ENCODE data around the gene MRPL16.
"Not testable (repeated sequence)": the region's sequence is repeated elsewhere in the genome, so short reads cannot be mapped to it uniquely, and the experiment has no call there.

The MRPL16 gene

GRCh38 chr11:59810189-59810910 is at the start of gene MRPL16:
TSS of gene MRPL16 (minus strand) at chr11:59810778. CDS start at chr11:59810658, 120 bp downstream.
- DNase-seq, result peak; percentile 72

DNA sequence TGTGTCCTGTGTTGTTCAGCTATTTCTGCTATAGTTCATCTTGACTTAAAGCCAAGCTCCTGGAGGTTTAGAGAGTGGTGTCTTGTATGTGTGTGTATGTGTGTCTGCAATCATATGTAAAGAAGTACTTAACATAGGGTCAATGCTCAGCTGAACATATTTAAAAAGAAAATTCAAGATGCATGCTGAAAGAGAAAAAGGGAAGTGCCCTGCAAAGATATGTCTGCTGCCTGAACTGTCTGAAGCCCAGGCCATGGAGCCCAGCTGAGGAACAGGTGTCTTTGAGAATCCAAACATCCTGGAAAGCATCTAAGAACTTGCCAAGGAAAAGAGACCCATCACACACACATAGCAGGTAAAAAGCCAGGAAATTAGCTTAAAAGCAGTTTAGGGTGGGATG is 49.1 kb upstream of the MRPL16 start:
- DNase-seq, result no peak

DNA sequence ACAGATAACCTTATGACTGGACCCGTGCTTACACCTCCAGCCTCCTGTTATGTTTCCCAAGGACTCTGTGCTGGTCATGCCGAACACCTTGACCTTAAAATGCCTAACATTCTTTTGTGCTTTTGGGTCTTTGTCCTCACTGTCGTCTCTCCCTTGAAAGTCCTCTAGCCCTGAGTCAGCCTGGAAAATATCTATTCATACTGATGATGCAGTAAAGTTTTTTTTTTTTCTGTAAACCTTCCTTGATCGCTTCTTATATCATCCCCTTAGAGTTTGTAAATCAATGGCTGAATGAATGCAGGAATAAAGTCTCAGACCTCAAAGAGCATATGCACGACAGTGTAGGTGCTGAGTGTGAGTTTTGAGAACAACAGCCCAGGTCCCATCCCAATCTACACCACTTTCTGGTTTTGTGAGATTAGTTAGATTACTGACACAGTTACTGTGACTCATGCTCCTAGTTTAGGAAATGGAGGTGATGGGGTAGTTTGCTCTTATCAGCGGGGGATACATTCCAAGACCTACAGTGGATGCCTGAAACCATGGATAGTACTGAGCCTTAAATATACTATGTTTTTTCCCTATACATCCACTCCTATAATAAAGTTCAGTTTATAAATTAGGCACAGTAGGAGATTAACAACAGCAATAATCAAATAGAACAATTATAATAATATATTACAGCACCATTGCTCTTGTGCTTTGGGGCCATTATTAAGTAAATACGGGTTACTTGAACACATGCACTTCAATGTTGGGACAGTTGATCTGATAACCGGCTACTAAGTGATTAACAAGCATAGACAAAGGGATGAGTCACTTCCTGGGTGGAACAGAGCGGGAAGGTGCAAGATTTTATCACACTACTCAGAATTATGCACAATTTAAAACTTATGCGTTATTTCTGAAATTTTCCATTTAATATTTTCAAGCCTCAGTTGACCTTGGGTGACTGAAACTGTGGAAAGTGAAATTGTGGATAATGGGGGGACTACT is 47.2 kb upstream of the MRPL16 start:
- DNase-seq, result no peak

- DNase-seq, result no peak
These were observed 44.3 kb upstream of the MRPL16 start for GRCh38 chr11:59854871-59855270.

- not testable (repeated sequence) for DNase-seq
These were observed 40.8 kb upstream of the MRPL16 start for GRCh38 chr11:59851416-59851815.

- not testable (repeated sequence) for DNase-seq
These were observed 39.0 kb upstream of the MRPL16 start for GRCh38 chr11:59849551-59849950.

DNA sequence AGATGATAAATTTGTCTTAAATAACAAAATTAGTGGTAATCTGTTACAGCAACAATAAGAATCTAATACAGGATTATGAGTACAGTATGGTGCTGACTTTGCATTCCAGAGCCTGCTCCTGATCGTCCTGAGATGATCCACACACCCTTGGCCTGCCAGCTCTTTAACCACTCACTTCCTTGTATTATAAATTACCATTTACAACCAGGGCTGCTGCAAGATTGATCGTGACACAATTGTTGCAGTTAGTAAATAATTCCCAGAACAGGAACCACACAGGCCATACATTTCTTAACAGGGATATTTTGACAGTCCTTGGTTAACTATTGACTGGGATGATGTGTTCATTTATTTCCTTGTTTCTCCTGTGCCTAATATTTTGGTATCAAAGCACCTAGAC is 38.6 kb upstream of the MRPL16 start:
- DNase-seq, result no peak

GRCh38 chr11:59848439-59848838 is 37.9 kb upstream of the MRPL16 start:
- not testable (repeated sequence) for DNase-seq

GRCh38 chr11:59847626-59848025 is 37.0 kb upstream of the MRPL16 start:
- DNase-seq, result no peak

DNA sequence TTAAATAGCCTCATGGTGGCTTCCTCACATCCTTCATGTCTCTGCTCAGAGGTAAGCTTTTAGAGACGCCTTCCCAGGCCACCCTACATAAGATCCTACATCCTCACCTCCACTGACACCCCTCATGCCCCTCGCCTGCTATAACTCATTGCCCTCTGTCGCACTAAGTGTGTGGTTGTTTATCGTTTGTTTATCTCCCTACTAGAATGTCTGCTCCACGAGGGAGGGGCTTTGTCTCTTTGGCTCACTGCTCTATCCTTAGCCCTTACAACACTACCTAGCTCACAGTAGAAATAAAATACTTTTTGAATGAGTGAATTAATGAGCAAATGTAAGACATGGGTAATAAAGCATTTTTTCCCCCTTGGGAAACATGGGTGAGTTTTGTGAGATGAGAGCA is 36.0 kb upstream of the MRPL16 start:
- no peak for DNase-seq

DNA sequence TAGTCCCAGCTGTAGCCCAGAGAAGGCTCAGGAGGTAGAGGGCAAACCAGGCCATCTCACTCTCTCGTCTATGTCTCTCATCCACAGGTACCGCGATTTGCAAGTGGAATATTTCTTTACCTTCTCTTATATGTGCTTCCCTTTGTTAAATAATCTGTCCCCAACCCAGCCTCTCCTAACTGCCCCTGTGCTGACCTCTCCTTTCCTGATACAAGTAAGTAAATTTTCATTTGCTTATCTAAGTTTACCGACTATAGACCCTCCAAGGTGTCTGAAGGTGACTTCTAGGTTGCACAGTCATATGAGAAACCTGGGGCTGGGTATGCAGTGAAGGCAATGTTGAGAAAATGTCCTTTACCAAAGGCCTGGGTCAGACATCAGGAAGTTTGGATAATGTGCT is 34.8 kb upstream of the MRPL16 start, which contains the start of gene CBLIF:
TSS of gene CBLIF (minus strand) at position 101 of the 400 bp plus-strand sequence. CDS start at position 55, 46 bp downstream.
- DNase-seq, result no peak

GRCh38 chr11:59842316-59842715 is 31.7 kb upstream of the MRPL16 start:
- no peak for DNase-seq

GRCh38 chr11:59841514-59841913 is 30.9 kb upstream of the MRPL16 start:
- DNase-seq, result no peak

GRCh38 chr11:59839615-59840014 is 29.0 kb upstream of the MRPL16 start:
- no peak for DNase-seq

GRCh38 chr11:59833602-59834001 is 23.0 kb upstream of the MRPL16 start:
- DNase-seq, result no peak

DNA sequence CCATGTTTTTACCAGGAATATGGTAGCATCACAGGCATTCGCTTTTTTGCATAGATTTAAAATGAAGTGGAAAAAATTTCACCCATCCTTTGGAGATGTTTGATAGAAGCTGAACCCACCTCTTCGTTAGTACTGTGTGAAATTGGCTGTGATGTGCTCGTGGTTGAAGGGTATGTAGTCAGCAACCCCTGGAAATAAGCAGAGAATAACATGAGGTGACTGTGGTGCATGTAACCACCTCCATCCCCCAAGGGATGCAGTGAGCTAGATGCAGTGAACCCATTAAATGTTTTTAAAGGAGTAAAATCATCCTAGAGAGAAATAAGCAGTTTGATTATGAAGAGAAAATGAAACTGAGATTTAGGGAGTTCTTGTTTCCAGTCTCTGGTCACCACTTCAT is 18.8 kb upstream of the MRPL16 start:
- no peak for DNase-seq

DNA sequence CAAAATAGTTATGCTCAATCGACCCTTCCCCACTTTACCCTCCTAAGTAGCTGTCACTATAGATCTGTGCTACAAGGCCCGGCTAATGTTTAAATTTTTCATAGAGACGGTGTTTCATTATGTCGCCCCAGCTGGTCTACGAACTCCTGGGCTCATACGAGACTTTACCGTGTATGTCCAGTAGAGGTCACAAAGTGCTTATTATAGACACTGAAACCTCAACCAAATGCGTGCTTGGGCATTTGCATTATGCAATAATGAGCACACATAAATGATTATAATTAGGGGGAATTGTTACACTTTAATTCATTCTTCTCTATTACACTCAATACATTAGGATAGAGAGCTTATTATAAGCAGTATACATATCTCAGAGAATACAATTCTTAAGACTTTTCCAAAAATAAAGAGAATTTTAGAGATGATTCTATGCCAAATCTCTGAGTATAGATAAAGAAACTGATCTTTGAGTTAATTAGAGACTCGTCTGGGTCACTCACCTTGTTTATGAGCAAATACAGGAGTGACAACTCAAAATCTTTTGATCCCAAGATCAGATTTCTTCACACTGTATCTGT is 12.5 kb upstream of the MRPL16 start:
- DNase-seq, result no peak

- no peak for DNase-seq
These were observed 8.0 kb upstream of the MRPL16 start for GRCh38 chr11:59818572-59818971.

GRCh38 chr11:59816434-59816833 is 5.9 kb upstream of the MRPL16 start:
- DNase-seq, result not testable (repeated sequence)

DNA sequence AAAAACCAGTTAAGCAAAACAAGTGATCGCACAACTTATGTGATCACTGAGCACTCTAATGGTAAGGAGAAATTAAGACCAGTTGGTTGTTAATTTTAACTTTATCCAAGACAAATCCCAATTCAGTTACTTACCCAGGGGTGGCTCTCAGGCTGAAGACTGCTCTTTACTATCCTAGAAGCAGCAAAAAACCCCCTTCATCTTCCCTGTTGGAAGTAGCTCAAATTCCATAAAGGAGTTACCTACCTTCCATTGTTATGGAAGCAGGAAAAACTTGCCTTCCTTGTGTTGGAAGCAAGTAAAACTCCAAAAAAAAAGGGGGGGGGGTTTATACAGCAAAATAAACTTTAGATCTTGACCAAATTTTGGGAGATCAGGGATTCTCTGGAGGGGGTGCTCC is 5.2 kb upstream of the MRPL16 start:
- no peak for DNase-seq

GRCh38 chr11:59814021-59814420 is 3.4 kb upstream of the MRPL16 start:
- DNase-seq, result no peak

DNA sequence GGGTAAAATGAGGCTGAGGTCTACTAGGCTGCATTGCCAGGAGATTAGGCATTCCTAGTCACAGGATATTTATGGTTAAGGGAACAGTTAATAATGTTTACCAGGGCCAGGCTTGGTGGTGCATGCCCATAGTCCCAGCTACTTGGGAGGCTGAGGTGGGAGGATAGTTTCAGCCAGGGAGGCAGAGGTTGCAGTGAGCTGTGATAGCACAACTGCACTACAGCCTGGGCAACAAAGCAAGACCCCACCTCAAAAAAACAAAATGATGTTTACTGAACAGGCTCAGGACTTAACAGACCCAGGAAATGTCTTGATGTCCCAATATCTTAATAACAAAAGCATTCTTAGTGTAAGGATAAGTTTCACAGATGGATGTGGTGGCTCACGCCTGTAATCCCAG is 2.8 kb upstream of the MRPL16 start:
- no peak for DNase-seq

- DNase-seq, result no peak
These were observed 1.6 kb upstream of the MRPL16 start for GRCh38 chr11:59812220-59812619.

DNA sequence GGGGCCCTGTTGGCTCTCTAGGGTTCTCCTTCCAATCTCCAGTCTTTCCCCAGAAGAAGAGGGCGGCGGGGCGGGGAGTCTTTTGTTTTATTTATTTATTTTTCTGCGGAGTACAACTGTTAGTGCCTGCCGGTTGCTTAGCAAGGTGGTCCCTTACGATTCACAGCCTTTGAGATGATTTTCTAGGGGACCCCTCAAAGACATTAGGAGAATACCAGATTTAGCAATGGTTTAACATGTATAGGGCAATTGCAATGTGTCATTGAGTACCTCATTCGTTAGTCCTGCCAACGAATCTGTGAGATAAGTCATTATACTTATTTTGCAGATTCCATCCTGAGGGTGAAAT is 307 bp upstream of the MRPL16 start:
- DNase-seq, result no peak
